Naive B cell (primary cell): Measurements from ENCODE around the gene MYLK2. TPM values are rescaled to one million over a fixed set of nuclear protein-coding genes. Genes with fewer than 3 reads are reported as not detected.

Experiments
- ATAC-seq, 2 donors: fragments of 150-1000 bp; cut with Tn5 transposase; 2 replicates each; pipeline ENCODE4 v1.10.0; 2021; ENCODE audit warnings: low read depth in 2 of 2, mild to moderate bottlenecking in 2 of 2, moderate library complexity in 2 of 2
- DNase-seq: peaks from one replicate; pipeline ENCODE4 v3.0.0; 2022
- H3K27ac Mint-ChIP-seq, 6 donors: one replicate each; pipeline ENCODE4 v1.8.0; 2020 to 2022; ENCODE audit warnings: mild to moderate bottlenecking in 6 of 6, mixed read lengths in 6 of 6, moderate library complexity in 5 of 6, inconsistent platforms in 2 of 6
- H3K27me3 Mint-ChIP-seq, 3 donors: one replicate each; pipeline ENCODE4 v1.8.0; 2021 to 2022; ENCODE audit warnings: mixed read lengths in 3 of 3, mild to moderate bottlenecking in 1 of 3
- H3K36me3 Mint-ChIP-seq, 2 donors: one replicate each; pipeline ENCODE4 v1.8.0; 2020 to 2022; ENCODE audit warnings: mixed read lengths in 2 of 2, inconsistent platforms in 1 of 2, mild to moderate bottlenecking in 1 of 2
- H3K4me1 Mint-ChIP-seq, 3 donors: one replicate each; pipeline ENCODE4 v1.8.0; 2020 to 2022; ENCODE audit warnings: mixed read lengths in 3 of 3, inconsistent platforms in 1 of 3, mild to moderate bottlenecking in 1 of 3, moderate library complexity in 1 of 3
- H3K4me3 Mint-ChIP-seq, 8 donors: one replicate each; pipeline ENCODE4 v1.8.0; 2020 to 2022; ENCODE audit warnings: mild to moderate bottlenecking in 8 of 8, mixed read lengths in 8 of 8, moderate library complexity in 8 of 8, inconsistent platforms in 2 of 8
- H3K9me3 Mint-ChIP-seq, 7 donors: one replicate each; pipeline ENCODE4 v1.8.0; 2020 to 2022; ENCODE audit warnings: mixed read lengths in 7 of 7, mild to moderate bottlenecking in 5 of 7, inconsistent platforms in 2 of 7, moderate library complexity in 1 of 7
- polyA plus RNA-seq, 6 donors: library from polyadenylated mRNA; unstranded; fragments of 300-500 nt; fragmentation: Illumina TruSeq; gene quantifications; one replicate each; pipeline ENCODE4 v1.2.3, GENCODE V29; 2021; ENCODE audit warnings: low read depth in 6 of 6

The MYLK2 gene
- not detected for polyA plus RNA-seq

GRCh38 chr20:31819083-31819784 is at the start of gene MYLK2:
MYLK2 (plus strand) TSS chr20:31819356; CDS start chr20:31819581, 225 bp downstream.
- Mint-ChIP-seq H3K27me3 (peaks cover 0 to 11% (median 0%) of the 10 kb centered on the region in 3 donors), H3K9me3 (no peaks in the 10 kb centered on the region), H3K4me3 (no peak within 1 kb of the TSS), H3K36me3 (no peaks in the 10 kb centered on the region), H3K4me1 (peaks cover 0 to 11% (median 4%) of the 10 kb centered on the region in 3 donors), H3K27ac (no peak within 1 kb of the TSS)
- DNase-seq (no peak), ATAC-seq (no peak)

GRCh38 chr20:31769681-31770080 is 49.5 kb upstream of the MYLK2 start:
- H3K27me3 Mint-ChIP-seq = no peaks in the 10 kb centered on the region
- H3K4me3 Mint-ChIP-seq = no peak overlapping the region
- no peaks in the 10 kb centered on the region for H3K36me3 Mint-ChIP-seq
- H3K4me1 Mint-ChIP-seq = no peaks in the 10 kb centered on the region
- ATAC-seq = no peak
- no peak for DNase-seq
- no peaks in the 10 kb centered on the region for H3K9me3 Mint-ChIP-seq
- peak overlapping the region in 1 of 6 donors; percentile 38 for H3K27ac Mint-ChIP-seq

- Mint-ChIP-seq H3K27ac (no peak overlapping the region), H3K4me3 (no peak overlapping the region), H3K4me1 (no peaks in the 10 kb centered on the region), H3K9me3 (no peaks in the 10 kb centered on the region), H3K36me3 (no peaks in the 10 kb centered on the region), H3K27me3 (no peaks in the 10 kb centered on the region)
- ATAC-seq (no peak), DNase-seq (no peak)
Observed at GRCh38 chr20:31770243-31770642, 48.9 kb upstream of the MYLK2 start.

GRCh38 chr20:31774408-31774807 is 44.7 kb upstream of the MYLK2 start:
- no peak for ATAC-seq
- H3K27ac Mint-ChIP-seq = no peak overlapping the region
- H3K4me3 Mint-ChIP-seq = no peak overlapping the region
- no peaks in the 10 kb centered on the region for H3K4me1 Mint-ChIP-seq
- H3K36me3 Mint-ChIP-seq = no peaks in the 10 kb centered on the region
- no peaks in the 10 kb centered on the region for H3K27me3 Mint-ChIP-seq
- no peaks in the 10 kb centered on the region for H3K9me3 Mint-ChIP-seq
- no peak for DNase-seq

GRCh38 chr20:31780839-31781238 is 38.3 kb upstream of the MYLK2 start:
- Mint-ChIP-seq H3K9me3 (no peaks in the 10 kb centered on the region), H3K36me3 (no peaks in the 10 kb centered on the region), H3K27ac (no peak overlapping the region), H3K4me1 (no peaks in the 10 kb centered on the region), H3K27me3 (no peaks in the 10 kb centered on the region), H3K4me3 (no peak overlapping the region)
- ATAC-seq (no peak), DNase-seq (no peak)

GRCh38 chr20:31781945-31782344 is 37.2 kb upstream of the MYLK2 start:
- H3K27me3 Mint-ChIP-seq = no peaks in the 10 kb centered on the region
- no peak for ATAC-seq
- no peaks in the 10 kb centered on the region for H3K4me1 Mint-ChIP-seq
- no peaks in the 10 kb centered on the region for H3K36me3 Mint-ChIP-seq
- no peak overlapping the region for H3K4me3 Mint-ChIP-seq
- H3K9me3 Mint-ChIP-seq = no peaks in the 10 kb centered on the region
- no peak overlapping the region for H3K27ac Mint-ChIP-seq
- no peak for DNase-seq

- Mint-ChIP-seq H3K9me3 (no peaks in the 10 kb centered on the region), H3K4me1 (no peaks in the 10 kb centered on the region), H3K27ac (no peak overlapping the region), H3K4me3 (no peak overlapping the region), H3K36me3 (no peaks in the 10 kb centered on the region), H3K27me3 (no peaks in the 10 kb centered on the region)
- DNase-seq = no peak
- ATAC-seq = no peak
Observed at GRCh38 chr20:31784354-31785044, 34.7 kb upstream of the MYLK2 start.

- no peak for DNase-seq
Observed at GRCh38 chr20:31785089-31785488, 34.1 kb upstream of the MYLK2 start.

GRCh38 chr20:31788578-31788977 is 30.6 kb upstream of the MYLK2 start:
- ATAC-seq (no peak), DNase-seq (no peak)
- no peaks in the 10 kb centered on the region for H3K9me3 Mint-ChIP-seq
- H3K36me3 Mint-ChIP-seq = no peaks in the 10 kb centered on the region
- H3K4me1 Mint-ChIP-seq = no peaks in the 10 kb centered on the region
- H3K27ac Mint-ChIP-seq = no peak overlapping the region
- H3K4me3 Mint-ChIP-seq = no peak overlapping the region
- no peaks in the 10 kb centered on the region for H3K27me3 Mint-ChIP-seq

More at GRCh38 chr20:31785089-31785488, 34.1 kb upstream of the MYLK2 start:
- no peak for ATAC-seq
- no peaks in the 10 kb centered on the region for H3K9me3 Mint-ChIP-seq
- no peaks in the 10 kb centered on the region for H3K36me3 Mint-ChIP-seq
- H3K27ac Mint-ChIP-seq = no peak overlapping the region
- H3K4me3 Mint-ChIP-seq = no peak overlapping the region
- H3K27me3 Mint-ChIP-seq = no peaks in the 10 kb centered on the region
- H3K4me1 Mint-ChIP-seq = no peaks in the 10 kb centered on the region

- no peak overlapping the region for H3K27ac Mint-ChIP-seq
- H3K4me3 Mint-ChIP-seq = no peak overlapping the region
- H3K9me3 Mint-ChIP-seq = no peaks in the 10 kb centered on the region
- DNase-seq (no peak), ATAC-seq (no peak)
- H3K27me3 Mint-ChIP-seq = no peaks in the 10 kb centered on the region
- no peaks in the 10 kb centered on the region for H3K36me3 Mint-ChIP-seq
- H3K4me1 Mint-ChIP-seq = no peaks in the 10 kb centered on the region
Observed at GRCh38 chr20:31790401-31790800, 28.8 kb upstream of the MYLK2 start.

- Mint-ChIP-seq H3K9me3 (no peaks in the 10 kb centered on the region), H3K36me3 (no peaks in the 10 kb centered on the region), H3K4me3 (no peak overlapping the region), H3K27me3 (no peaks in the 10 kb centered on the region), H3K27ac (no peak overlapping the region), H3K4me1 (no peaks in the 10 kb centered on the region)
- DNase-seq (no peak), ATAC-seq (no peak)
Observed at GRCh38 chr20:31797364-31797763, 21.8 kb upstream of the MYLK2 start.

- DNase-seq (no peak), ATAC-seq (no peak)
- Mint-ChIP-seq H3K27me3 (no peaks in the 10 kb centered on the region), H3K4me3 (peak overlapping the region in 1 of 8 donors; percentile 44), H3K4me1 (peaks cover 12 to 19% (median 12%) of the 10 kb centered on the region in 3 donors), H3K36me3 (no peaks in the 10 kb centered on the region), H3K9me3 (no peaks in the 10 kb centered on the region), H3K27ac (no peak overlapping the region)
Observed at GRCh38 chr20:31801508-31801907, 17.6 kb upstream of the MYLK2 start.

- no peak for DNase-seq
- Mint-ChIP-seq H3K4me3 (no peak overlapping the region), H3K27me3 (no peaks in the 10 kb centered on the region), H3K36me3 (no peaks in the 10 kb centered on the region), H3K9me3 (no peaks in the 10 kb centered on the region), H3K27ac (peak overlapping the region in 2 of 6 donors; percentile 0 to 52), H3K4me1 (peaks cover 22 to 31% (median 22%) of the 10 kb centered on the region in 3 donors)
- ATAC-seq = no peak
Observed at GRCh38 chr20:31803552-31804291, 15.4 kb upstream of the MYLK2 start.
